ENCODE measurements around the gene SSX2IP.

DNA sequence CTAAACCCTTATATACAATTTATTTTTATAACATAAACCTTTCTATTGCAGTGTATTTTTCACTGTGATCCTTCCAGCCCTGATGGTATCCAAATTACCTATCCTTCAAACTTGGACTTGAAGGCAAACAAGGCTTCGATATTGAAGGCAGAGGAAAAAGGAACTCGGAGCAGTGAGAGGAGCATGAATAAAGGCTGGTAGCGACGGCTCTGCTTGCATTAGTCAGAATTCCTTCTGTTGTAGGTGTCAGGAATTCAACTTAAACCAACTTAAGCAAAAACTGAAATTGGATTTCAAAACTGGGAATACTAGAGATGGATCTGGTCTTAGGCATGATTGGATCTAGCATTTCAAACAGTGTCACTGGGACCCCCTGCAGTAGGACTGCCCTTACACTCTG is 17.8 kb upstream of the SSX2IP start:
- TF ChIP-seq, protein P1, sequence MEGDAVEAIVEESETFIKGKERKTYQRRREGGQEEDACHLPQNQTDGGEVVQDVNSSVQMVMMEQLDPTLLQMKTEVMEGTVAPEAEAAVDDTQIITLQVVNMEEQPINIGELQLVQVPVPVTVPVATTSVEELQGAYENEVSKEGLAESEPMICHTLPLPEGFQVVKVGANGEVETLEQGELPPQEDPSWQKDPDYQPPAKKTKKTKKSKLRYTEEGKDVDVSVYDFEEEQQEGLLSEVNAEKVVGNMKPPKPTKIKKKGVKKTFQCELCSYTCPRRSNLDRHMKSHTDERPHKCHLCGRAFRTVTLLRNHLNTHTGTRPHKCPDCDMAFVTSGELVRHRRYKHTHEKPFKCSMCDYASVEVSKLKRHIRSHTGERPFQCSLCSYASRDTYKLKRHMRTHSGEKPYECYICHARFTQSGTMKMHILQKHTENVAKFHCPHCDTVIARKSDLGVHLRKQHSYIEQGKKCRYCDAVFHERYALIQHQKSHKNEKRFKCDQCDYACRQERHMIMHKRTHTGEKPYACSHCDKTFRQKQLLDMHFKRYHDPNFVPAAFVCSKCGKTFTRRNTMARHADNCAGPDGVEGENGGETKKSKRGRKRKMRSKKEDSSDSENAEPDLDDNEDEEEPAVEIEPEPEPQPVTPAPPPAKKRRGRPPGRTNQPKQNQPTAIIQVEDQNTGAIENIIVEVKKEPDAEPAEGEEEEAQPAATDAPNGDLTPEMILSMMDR (conservative IDR thresholded peaks at IDR 0.05 in 1 of 2, IDR thresholded peaks at IDR 0.05 in 1 of 2; ENCODE audit: low read depth in 1 of 2, low read length in 2 of 2), result no peak
- TF ChIP-seq EZH2 (IDR thresholded peaks at IDR 0.05; ENCODE audit: low read length, missing control alignments), result no peak

Measured in fibroblast of lung (primary cell).